Cardiac muscle cell (in vitro differentiated cells and primary cell): Measurements from ENCODE around the gene ATP2B2. TPM values are rescaled to one million over a fixed set of nuclear protein-coding genes. Genes with fewer than 3 reads are reported as not detected.

ENCODE experiments used
- DNase-seq, 2 donors: peaks; one replicate each; pipeline versions ENCODE4 v3.0.0 to v3.0.0-alpha.2; 2010 to 2017; ENCODE audit warnings: low read depth in 1 of 2, low spot score in 1 of 2
- H3K27ac ChIP-seq: fragments of 200-600 bp; sonication (generic); 2 replicates; pipeline ENCODE4 v1.5.1; 2016
- H3K27me3 ChIP-seq: fragments of 200-600 bp; sonication (generic); 2 replicates; pipeline ENCODE4 v1.6.0; 2016; ENCODE audit warnings: control low read depth
- H3K36me3 ChIP-seq: fragments of 200-600 bp; sonication (generic); 2 replicates; pipeline ENCODE4 v1.5.1; 2016; ENCODE audit warnings: control low read depth
- H3K4me1 ChIP-seq: fragments of 200-600 bp; sonication (generic); 2 replicates; pipeline ENCODE4 v1.8.1; 2017; ENCODE audit warnings: low read depth, mild to moderate bottlenecking, mixed run types
- H3K4me3 ChIP-seq: fragments of 200-600 bp; sonication (generic); 2 replicates; pipeline ENCODE4 v1.5.1; 2016; ENCODE audit warnings: mild to moderate bottlenecking
- H3K9me3 ChIP-seq: fragments of 200-600 bp; sonication (generic); 2 replicates; pipeline ENCODE4 v1.5.1; 2017; ENCODE audit warnings: low read depth, mild to moderate bottlenecking, control low read depth
- polyA plus RNA-seq: library from polyadenylated mRNA; unstranded; fragments of >200 nt; fragmentation: Nextera tagmentation; extraction: Ambion mirVana; gene quantifications from 2 replicates; pipeline ENCODE4 v1.2.1, GENCODE V29; 2016
- total RNA-seq: library from RNA; depleted of rRNA; stranded (reverse); fragments of >200 nt; gene quantifications from 2 replicates; pipeline ENCODE4 v1.2.3, GENCODE V29; 2016
- TF ChIP-seq, protein P1 (sequence below): IDR thresholded peaks from 2 replicates; pipeline ENCODE4 v1.5.1; 2012; ENCODE audit warnings: low read depth, mild to moderate bottlenecking, low read length

Gene ATP2B2
- total and polyA plus RNA-seq, 2 experiments from 2014 or later = 0.22 to 0.77 TPM

DNA sequence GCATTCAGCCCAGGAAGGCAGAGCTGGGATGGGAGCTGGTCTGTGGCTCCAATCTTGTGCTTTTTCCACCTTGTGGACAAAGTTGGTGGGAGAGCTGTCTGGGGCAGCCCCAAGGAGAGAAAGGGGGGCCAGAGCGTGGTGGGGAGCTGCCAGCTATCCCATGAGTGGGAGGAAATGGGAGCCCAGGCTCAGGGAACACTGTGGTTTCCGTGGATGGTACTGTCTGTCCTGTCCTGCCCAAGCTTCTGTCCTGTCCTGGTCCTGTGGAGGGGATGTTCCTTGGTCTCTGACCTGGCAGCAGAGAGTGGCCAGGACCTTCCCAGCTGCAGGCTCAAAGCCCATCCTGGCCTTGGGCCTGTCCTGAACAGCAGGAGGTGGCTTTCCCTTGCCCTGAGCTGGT, 111.9 kb downstream of the ATP2B2 start:
- H3K4me1 ChIP-seq = no peaks in the 10 kb centered on the region
- H3K4me3 ChIP-seq = no peak overlapping the region
- H3K27me3 ChIP-seq = no peaks in the 10 kb centered on the region
- H3K9me3 ChIP-seq = no peaks in the 10 kb centered on the region
- no peaks in the 10 kb centered on the region for H3K36me3 ChIP-seq
- TF ChIP-seq, protein P1, sequence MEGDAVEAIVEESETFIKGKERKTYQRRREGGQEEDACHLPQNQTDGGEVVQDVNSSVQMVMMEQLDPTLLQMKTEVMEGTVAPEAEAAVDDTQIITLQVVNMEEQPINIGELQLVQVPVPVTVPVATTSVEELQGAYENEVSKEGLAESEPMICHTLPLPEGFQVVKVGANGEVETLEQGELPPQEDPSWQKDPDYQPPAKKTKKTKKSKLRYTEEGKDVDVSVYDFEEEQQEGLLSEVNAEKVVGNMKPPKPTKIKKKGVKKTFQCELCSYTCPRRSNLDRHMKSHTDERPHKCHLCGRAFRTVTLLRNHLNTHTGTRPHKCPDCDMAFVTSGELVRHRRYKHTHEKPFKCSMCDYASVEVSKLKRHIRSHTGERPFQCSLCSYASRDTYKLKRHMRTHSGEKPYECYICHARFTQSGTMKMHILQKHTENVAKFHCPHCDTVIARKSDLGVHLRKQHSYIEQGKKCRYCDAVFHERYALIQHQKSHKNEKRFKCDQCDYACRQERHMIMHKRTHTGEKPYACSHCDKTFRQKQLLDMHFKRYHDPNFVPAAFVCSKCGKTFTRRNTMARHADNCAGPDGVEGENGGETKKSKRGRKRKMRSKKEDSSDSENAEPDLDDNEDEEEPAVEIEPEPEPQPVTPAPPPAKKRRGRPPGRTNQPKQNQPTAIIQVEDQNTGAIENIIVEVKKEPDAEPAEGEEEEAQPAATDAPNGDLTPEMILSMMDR = no peak
- no peak for DNase-seq
- no peak overlapping the region for H3K27ac ChIP-seq

DNA sequence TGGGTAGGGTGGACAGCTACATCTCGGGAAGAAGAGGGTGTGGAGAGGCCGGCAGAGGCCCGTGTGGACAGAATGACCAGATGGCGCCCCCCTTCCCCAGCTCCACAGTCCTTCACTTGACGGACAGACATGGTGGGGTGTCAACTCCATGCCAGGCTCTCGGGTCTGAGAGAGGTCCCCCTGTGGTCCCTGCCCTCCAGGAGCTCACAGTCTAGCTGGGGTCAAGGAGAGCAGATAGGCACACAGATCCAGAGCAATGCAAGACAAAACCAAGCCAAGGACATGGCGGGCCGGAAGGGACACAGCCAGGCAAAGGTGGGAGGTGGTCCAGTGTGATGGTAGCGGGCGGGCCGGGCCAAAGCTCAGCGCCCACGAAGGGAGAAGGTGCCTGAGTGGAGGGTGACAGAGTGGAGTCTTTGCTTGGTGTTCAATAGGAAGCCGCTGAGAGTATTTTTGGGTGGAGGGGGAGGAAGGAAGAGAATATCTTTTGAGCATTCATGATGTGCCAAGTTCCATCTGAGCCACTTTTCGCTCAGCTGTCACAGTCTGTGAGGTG, 112.4 kb downstream of the ATP2B2 start:
- TF ChIP-seq, protein P1 = no peak
- Histone ChIP-seq H3K27ac (no peak overlapping the region), H3K27me3 (no peaks in the 10 kb centered on the region), H3K9me3 (no peaks in the 10 kb centered on the region), H3K4me3 (no peak overlapping the region), H3K36me3 (no peaks in the 10 kb centered on the region), H3K4me1 (no peaks in the 10 kb centered on the region)
- DNase-seq = no peak

DNA sequence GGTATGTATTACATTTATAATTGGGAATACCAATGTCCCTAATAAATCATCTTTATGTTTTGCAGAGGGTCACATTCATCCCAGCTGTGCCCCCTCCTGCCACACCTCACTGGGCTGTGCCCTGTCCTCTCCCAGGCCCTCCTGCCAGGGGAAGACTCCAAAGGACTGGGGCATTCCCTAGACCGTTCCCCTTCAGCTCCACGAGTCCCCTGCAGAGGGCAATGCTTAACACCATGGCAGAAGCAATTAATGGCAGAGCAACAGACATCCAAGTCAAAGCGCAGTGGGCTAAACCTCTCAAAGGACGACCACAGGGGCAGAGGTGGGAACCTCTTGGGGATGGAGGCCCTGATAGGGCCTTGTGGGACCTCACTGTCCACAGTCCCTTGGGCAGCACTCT, 113.1 kb downstream of the ATP2B2 start:
- TF ChIP-seq, protein P1 = peak; percentile 10
- DNase-seq = peak in 1 of 2 donors; percentile 24
- H3K36me3 ChIP-seq = no peaks in the 10 kb centered on the region
- no peaks in the 10 kb centered on the region for H3K27me3 ChIP-seq
- no peak overlapping the region for H3K27ac ChIP-seq
- no peaks in the 10 kb centered on the region for H3K9me3 ChIP-seq
- H3K4me3 ChIP-seq = no peak overlapping the region
- H3K4me1 ChIP-seq = no peaks in the 10 kb centered on the region

DNA sequence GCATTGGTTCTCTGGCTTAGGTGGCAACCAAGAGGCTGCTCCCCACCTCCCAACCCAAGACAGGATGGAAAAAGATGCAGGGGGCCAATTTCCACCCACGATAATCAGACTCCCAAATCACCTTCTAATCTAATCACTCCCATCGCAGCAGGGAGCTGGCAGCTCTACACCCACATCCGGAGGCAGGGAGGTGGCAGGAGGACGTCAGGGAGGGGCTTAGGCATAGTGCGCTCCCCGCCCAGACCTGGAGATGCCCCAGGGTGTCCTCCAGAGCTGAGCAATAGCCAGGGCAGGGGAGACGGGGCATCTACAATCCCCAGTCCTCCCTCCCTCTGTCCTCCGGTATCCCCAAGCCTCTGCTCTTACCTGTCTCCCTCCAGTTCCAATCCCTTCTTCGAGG, 114.0 kb downstream of the ATP2B2 start:
- no peak overlapping the region for H3K4me3 ChIP-seq
- TF ChIP-seq, protein P1 = no peak
- no peaks in the 10 kb centered on the region for H3K9me3 ChIP-seq
- H3K36me3 ChIP-seq = no peaks in the 10 kb centered on the region
- H3K27ac ChIP-seq = no peak overlapping the region
- no peak for DNase-seq
- H3K4me1 ChIP-seq = no peaks in the 10 kb centered on the region
- no peaks in the 10 kb centered on the region for H3K27me3 ChIP-seq

DNA sequence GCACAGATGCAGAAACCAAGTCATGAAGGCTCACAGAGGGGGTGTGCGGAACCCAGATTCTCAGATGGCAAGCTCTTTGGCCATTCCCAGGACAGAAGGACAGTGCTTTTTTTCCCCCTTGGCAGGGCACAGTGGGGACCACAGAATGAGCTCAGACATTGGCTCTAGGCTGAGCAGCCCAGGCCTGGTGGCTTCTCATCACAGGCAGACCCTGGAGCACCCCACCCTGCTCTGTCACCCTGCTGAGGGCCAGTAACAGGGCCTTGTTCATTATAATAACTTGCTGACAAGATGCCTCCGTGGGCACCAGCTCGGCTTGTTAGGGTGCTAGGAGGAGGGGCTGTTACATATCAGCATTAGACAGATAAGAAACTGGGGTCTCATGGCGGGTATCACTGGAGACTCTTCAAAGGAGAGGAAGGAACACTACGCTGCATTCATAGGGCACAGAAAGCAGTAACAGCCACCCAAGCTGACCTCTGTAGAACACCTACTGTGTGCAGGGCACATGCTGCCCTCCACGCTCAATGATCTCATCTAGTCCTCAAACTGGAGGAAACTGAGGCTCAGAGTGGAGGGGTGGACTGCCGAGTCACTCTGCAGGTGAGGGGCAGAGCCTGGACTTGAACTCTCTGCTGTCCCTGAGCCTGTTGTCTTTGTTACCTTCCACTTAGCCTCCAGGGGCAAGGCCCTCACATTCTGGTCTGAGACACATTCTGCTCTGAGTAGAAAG, 114.6 kb downstream of the ATP2B2 start:
- no peaks in the 10 kb centered on the region for H3K36me3 ChIP-seq
- no peak overlapping the region for H3K4me3 ChIP-seq
- no peak overlapping the region for H3K27ac ChIP-seq
- no peak for DNase-seq
- H3K4me1 ChIP-seq = no peaks in the 10 kb centered on the region
- TF ChIP-seq, protein P1 = no peak
- no peaks in the 10 kb centered on the region for H3K27me3 ChIP-seq
- no peaks in the 10 kb centered on the region for H3K9me3 ChIP-seq
